HEK293T (cell line): Measurements from ENCODE around the gene CDV3.

Experiments
- ELF4 ChIP-seq: fragments of 450-650 bp; IDR thresholded peaks from 2 replicates; pipeline ENCODE4 v1.6.1; 2017; ENCODE audit warnings: antibody characterized with exemption
- FOXA1 ChIP-seq: fragments of 450-650 bp; IDR thresholded peaks from 2 replicates; pipeline ENCODE4 v1.6.1; 2016; ENCODE audit warnings: mild to moderate bottlenecking
- FOXK2 ChIP-seq: fragments of 450-650 bp; IDR thresholded peaks from 2 replicates; pipeline ENCODE4 v1.6.1; 2016; ENCODE audit warnings: mild to moderate bottlenecking
- FOXM1 ChIP-seq: fragments of 450-650 bp; IDR thresholded peaks from 2 replicates; pipeline ENCODE4 v1.6.1; 2017; ENCODE audit warnings: mild to moderate bottlenecking, borderline replicate concordance
- HDGF ChIP-seq: fragments of 450-650 bp; IDR thresholded peaks from 2 replicates; pipeline ENCODE4 v1.6.1; 2017; ENCODE audit warnings: antibody characterized with exemption, borderline replicate concordance
- NFRKB ChIP-seq: fragments of 450-650 bp; IDR thresholded peaks from 2 replicates; pipeline ENCODE4 v1.6.1; 2016; ENCODE audit warnings: mild to moderate bottlenecking, moderate library complexity
- SP1 ChIP-seq: fragments of 450-650 bp; IDR thresholded peaks from 2 replicates; pipeline ENCODE4 v1.6.1; 2017
- SUZ12 ChIP-seq: fragments of 450-650 bp; IDR thresholded peaks from 2 replicates; pipeline ENCODE4 v1.6.1; 2016; ENCODE audit warnings: mild to moderate bottlenecking
- TARDBP ChIP-seq: fragments of 450-650 bp; IDR thresholded peaks from 2 replicates; pipeline ENCODE4 v1.6.1; 2016

DNA sequence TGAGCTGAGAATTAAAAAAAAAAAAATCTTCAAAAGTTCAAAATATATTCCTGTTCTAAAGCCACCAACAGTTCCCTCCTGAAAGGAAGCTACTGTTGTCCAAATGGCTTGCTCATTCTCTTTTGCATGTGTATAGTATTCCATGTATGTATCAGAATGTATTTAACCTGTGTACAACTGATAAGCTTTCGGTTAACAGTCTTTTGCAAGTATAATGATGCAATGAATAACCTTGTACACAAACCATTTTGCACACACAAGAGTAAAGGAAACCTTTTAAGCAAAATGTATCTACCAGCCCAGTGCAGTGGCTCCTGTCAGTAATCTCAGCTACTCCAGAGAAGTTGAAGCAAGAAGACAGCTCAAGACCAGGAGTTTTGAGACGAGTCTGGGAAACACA, 55.7 kb downstream of the CDV3 start:
- TF ChIP-seq FOXK2 (no peak), NFRKB (no peak), SP1 (no peak), FOXM1 (no peak), ELF4 (no peak), HDGF (no peak), TARDBP (no peak), SUZ12 (no peak), FOXA1 (no peak)
